IMR-90 (cell line): ENCODE measurements around the gene TTC39A.

Experiments used
- RFX5 ChIP-seq: IDR thresholded peaks from 2 replicates; pipeline ENCODE4 v1.8.0; 2012; ENCODE audit warnings: low read depth, mild to moderate bottlenecking, low read length, moderate library complexity
- SMC3 ChIP-seq: fragments of 150-350 bp; IDR thresholded peaks from 2 replicates; pipeline ENCODE4 v1.6.1; 2016; ENCODE audit warnings: low read depth, mild to moderate bottlenecking, antibody characterized with exemption, low read length, moderate library complexity
- TF ChIP-seq, protein P1 (sequence below): conservative IDR thresholded peaks from 2 replicates; pipeline ENCODE4 v1.5.1; 2012; ENCODE audit warnings: mild to moderate bottlenecking, low read depth, low read length, improper control_type of control experiment

DNA sequence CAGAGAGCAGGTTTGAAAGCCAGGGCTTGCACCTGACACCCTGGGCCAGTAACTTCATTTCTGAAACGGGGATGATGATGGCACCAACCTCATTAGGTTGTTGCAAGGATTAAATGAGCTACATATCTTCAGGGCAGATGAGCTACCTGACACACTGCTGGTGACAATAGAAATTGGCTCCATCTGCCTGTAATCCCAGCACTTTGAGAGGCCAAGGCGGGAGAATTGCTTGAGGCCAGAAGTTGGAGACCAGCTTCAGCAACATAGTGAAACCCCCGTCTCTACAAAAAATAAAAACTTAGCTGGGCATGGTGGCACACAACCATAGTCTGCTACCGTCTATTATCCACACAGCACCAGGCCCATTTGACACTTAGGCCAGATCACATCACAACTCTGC lies 6.3 kb upstream of the TTC39A start:
- TF ChIP-seq, protein P1, sequence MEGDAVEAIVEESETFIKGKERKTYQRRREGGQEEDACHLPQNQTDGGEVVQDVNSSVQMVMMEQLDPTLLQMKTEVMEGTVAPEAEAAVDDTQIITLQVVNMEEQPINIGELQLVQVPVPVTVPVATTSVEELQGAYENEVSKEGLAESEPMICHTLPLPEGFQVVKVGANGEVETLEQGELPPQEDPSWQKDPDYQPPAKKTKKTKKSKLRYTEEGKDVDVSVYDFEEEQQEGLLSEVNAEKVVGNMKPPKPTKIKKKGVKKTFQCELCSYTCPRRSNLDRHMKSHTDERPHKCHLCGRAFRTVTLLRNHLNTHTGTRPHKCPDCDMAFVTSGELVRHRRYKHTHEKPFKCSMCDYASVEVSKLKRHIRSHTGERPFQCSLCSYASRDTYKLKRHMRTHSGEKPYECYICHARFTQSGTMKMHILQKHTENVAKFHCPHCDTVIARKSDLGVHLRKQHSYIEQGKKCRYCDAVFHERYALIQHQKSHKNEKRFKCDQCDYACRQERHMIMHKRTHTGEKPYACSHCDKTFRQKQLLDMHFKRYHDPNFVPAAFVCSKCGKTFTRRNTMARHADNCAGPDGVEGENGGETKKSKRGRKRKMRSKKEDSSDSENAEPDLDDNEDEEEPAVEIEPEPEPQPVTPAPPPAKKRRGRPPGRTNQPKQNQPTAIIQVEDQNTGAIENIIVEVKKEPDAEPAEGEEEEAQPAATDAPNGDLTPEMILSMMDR = no peak
- TF ChIP-seq RFX5 (no peak), SMC3 (no peak)
